Left colon (tissue), 2 donors: ENCODE measurements around the gene CCDC40. TPM values are rescaled to one million over a fixed set of nuclear protein-coding genes. Genes with fewer than 3 reads are reported as not detected.

ENCODE experiments used
- ATAC-seq: fragments of 200-7000 bp; cut with Tn5 transposase; one replicate; pipeline ENCODE4 v1.9.1; 2020; ENCODE audit warnings: mild to moderate bottlenecking, moderate library complexity
- DNase-seq, 2 donors: peaks; one replicate each; pipeline ENCODE4 v3.0.0-alpha.2; 2020
- intact Hi-C, 2 donors: fragments of 100-400 bp; cut with DNase I in 1 of 2; cut with micrococcal nuclease in 1 of 2; formaldehyde crosslinking; loops; one replicate each; pipeline versions ENCODE4 v1.11.2 to v1.14.0; 2022; cut with DNase I, micrococcal nuclease
- total RNA-seq, 2 donors: library from RNA; stranded (reverse); fragmentation: NEBNext Ultra II Directional; extraction: Animal tissue kit (Norgen Biotek cat#: 25700); gene quantifications; one replicate each; pipeline ENCODE4 v1.2.1, GENCODE V29; 2021
- donor health status: DM: no; HTN: no; CAD: no.
- donor health status: DM: yes; HTN: yes; CAD: no.

The CCDC40 gene
- total RNA-seq, 2 donors from 2014 or later: 2.0 to 2.1 TPM

- ATAC-seq (no peak), DNase-seq (no peak)
- intact Hi-C loops: no loop called here
These were observed 24.4 kb upstream of the CCDC40 start for GRCh38 chr17:80011989-80012555.

GRCh38 chr17:80012765-80013741, 23.4 kb upstream of the CCDC40 start:
- no peak for ATAC-seq
- DNase-seq: no peak
- intact Hi-C loops: no loop called here

GRCh38 chr17:80017226-80018010, 19.0 kb upstream of the CCDC40 start:
- DNase-seq: no peak
- intact Hi-C loops: no loop called here
- no peak for ATAC-seq

- intact Hi-C loops: no loop called here
- DNase-seq (no peak), ATAC-seq (no peak)
These were observed 17.4 kb upstream of the CCDC40 start for GRCh38 chr17:80018917-80019651.

- intact Hi-C loops: no loop called here
- ATAC-seq: no peak
- DNase-seq: no peak
These were observed 14.8 kb upstream of the CCDC40 start for GRCh38 chr17:80021600-80021999.

GRCh38 chr17:80023481-80024205, 12.8 kb upstream of the CCDC40 start:
- intact Hi-C loops: no loop called here
- peak; percentile 40 for ATAC-seq
- peak in 1 of 2 donors; percentile 37 for DNase-seq

GRCh38 chr17:80024206-80024972, 12.1 kb upstream of the CCDC40 start:
- DNase-seq: no peak
- peak; percentile 8 for ATAC-seq
- intact Hi-C loops: no loop called here

GRCh38 chr17:80025140-80025539, 11.3 kb upstream of the CCDC40 start:
- intact Hi-C loops: no loop called here
- ATAC-seq: peak; percentile 64
- DNase-seq: peak in 1 of 2 donors; percentile 49

- ATAC-seq (no peak), DNase-seq (no peak)
- intact Hi-C loops: no loop called here
These were observed 10.6 kb upstream of the CCDC40 start for GRCh38 chr17:80025796-80026195.

GRCh38 chr17:80026359-80027042, 9.9 kb upstream of the CCDC40 start:
- DNase-seq: peak in 1 of 2 donors; percentile 57
- intact Hi-C loops: no loop called here
- peak; percentile 68 for ATAC-seq

- intact Hi-C loops: no loop called here
- DNase-seq (no peak), ATAC-seq (no peak)
These were observed 9.4 kb upstream of the CCDC40 start for GRCh38 chr17:80027043-80027435.

- intact Hi-C loops: no loop called here
- DNase-seq (no peak), ATAC-seq (no peak)
These were observed 8.4 kb upstream of the CCDC40 start for GRCh38 chr17:80028030-80028429.

GRCh38 chr17:80029258-80029974, 7.0 kb upstream of the CCDC40 start:
- DNase-seq: peak; percentile 43 to 68
- no peak for ATAC-seq
- intact Hi-C loops: no loop called here

GRCh38 chr17:80030730-80031410, 5.6 kb upstream of the CCDC40 start:
- ATAC-seq (peak; percentile 78), DNase-seq (peak; percentile 73 to 76)
- intact Hi-C loops: no loop called here

- DNase-seq (no peak), ATAC-seq (no peak)
These were observed 4.6 kb upstream of the CCDC40 start for GRCh38 chr17:80031691-80032430.

More at GRCh38 chr17:80031691-80032430, 4.6 kb upstream of the CCDC40 start:
- intact Hi-C loops: no loop called here
